ENCODE results near the gene FADS3. TPM values are rescaled to one million over a fixed set of nuclear protein-coding genes. Genes with fewer than 3 reads are reported as not detected.

Gene FADS3
- total and polyA plus RNA-seq, 2 donors (not counting 1 experiment from before 2014, with no cell fraction given), result 225 to 256 TPM

DNA sequence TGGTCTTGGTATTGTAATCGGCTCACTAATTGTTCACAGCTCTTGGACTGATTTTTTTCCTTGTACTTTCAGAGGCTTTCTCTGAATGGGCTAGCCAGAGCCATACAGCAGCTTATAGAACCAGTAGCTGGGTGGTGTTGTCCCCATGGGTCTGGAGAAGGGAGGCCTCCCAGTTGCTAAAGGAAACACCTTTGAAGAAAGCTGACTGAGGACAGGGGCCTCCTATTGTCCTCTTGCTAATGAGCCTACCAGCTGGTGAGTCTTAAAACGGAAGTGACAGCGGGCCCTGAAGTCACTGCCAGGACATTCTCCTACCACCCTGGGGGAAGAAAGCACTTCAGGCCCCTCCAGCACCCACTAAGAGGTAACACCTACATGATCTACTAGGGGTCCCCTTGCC lies 9.9 kb downstream of the FADS3 start:
- peaks cover 29 to 59% of the 10 kb centered on the region in 2 donors for H3K4me1 ChIP-seq (ENCODE audit: control insufficient read depth in 2 of 2, insufficient read depth in 2 of 2, low read length in 2 of 2)
- peak overlapping the region; percentile 63 to 84 for H3K27ac ChIP-seq (ENCODE audit: low read length in 2 of 2)
- intact Hi-C loops (cut with micrococcal nuclease), result loop anchor here (2.0 kb wide), 1 partner anchor 673 kb away; no protein-coding TSS in a partner anchor
- POLR2A ChIA-PET, result interaction anchor here (1.1 to 2.2 kb wide), 3 partner anchors 9 to 89 kb away, joined by 3 to 9 read pairs (median 3); partner anchors contain the start of gene FEN1
- peak; percentile 46 for DNase-seq
- H3K36me3 ChIP-seq (replicated peaks in 1 of 2; ENCODE audit: control extremely low read depth in 1 of 2, control insufficient read depth in 1 of 2, extremely low read depth in 1 of 2, insufficient read depth in 2 of 2, low read length in 1 of 2), result peaks cover 0 to 13% of the 10 kb centered on the region in 2 experiments
- Mint-ChIP-seq H3K4me3 (peak overlapping the region; percentile 78), H3K27me3 (no peaks in the 10 kb centered on the region), H3K4me1 (peaks cover 51% of the 10 kb centered on the region), H3K27ac (peak overlapping the region; percentile 92), H3K9me3 (ENCODE audit: insufficient read depth) (no peaks in the 10 kb centered on the region)
- H3K79me2 ChIP-seq (ENCODE audit: control insufficient read depth, insufficient read depth, low read length), result peaks cover 20% of the 10 kb centered on the region
- H3K9me3 ChIP-seq (ENCODE audit: control extremely low read depth in 1 of 3, control insufficient read depth in 2 of 3, insufficient read depth in 1 of 3, low read length in 2 of 3), result peaks cover 0 to 4% (median 0%) of the 10 kb centered on the region in 3 donors
- ATAC-seq (ENCODE audit: low read depth), result no peak
- CTCF ChIA-PET, result interaction anchor here (0.6 to 17.9 kb wide), 11 partner anchors 9 to 935 kb away, joined by 3 to 307 read pairs (median 13); partner anchors contain the start of genes BEST1 and FADS3
- H3K27me3 ChIP-seq (replicated peaks in 1 of 4; ENCODE audit: control extremely low read depth in 1 of 4, control insufficient read depth in 3 of 4, insufficient read depth in 4 of 4, low read length in 3 of 4), result no peaks in the 10 kb centered on the region
- H3K4me2 ChIP-seq (replicated peaks; ENCODE audit: low read depth, low read length, poor library complexity, severe bottlenecking), result peak overlapping the region; percentile 75
- no peak overlapping the region for H2AFZ ChIP-seq (ENCODE audit: insufficient read depth, low read depth, low read length, poor library complexity, severe bottlenecking)
- WGBS (ENCODE audit: insufficient coverage), result 12% methylated on average over 2 of the region's 3 CpGs
- no peak overlapping the region for H3K4me3 ChIP-seq (ENCODE audit: control extremely low read depth in 1 of 5, extremely low read depth in 1 of 5, insufficient read depth in 1 of 5, low read depth in 2 of 5, low read length in 4 of 5)
- TF ChIP-seq EZH2 (IDR thresholded peaks at IDR 0.05; ENCODE audit: borderline replicate concordance, insufficient read depth, low read depth, low read length, poor library complexity, severe bottlenecking), result no peak
- TF ChIP-seq, protein P1, sequence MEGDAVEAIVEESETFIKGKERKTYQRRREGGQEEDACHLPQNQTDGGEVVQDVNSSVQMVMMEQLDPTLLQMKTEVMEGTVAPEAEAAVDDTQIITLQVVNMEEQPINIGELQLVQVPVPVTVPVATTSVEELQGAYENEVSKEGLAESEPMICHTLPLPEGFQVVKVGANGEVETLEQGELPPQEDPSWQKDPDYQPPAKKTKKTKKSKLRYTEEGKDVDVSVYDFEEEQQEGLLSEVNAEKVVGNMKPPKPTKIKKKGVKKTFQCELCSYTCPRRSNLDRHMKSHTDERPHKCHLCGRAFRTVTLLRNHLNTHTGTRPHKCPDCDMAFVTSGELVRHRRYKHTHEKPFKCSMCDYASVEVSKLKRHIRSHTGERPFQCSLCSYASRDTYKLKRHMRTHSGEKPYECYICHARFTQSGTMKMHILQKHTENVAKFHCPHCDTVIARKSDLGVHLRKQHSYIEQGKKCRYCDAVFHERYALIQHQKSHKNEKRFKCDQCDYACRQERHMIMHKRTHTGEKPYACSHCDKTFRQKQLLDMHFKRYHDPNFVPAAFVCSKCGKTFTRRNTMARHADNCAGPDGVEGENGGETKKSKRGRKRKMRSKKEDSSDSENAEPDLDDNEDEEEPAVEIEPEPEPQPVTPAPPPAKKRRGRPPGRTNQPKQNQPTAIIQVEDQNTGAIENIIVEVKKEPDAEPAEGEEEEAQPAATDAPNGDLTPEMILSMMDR (IDR thresholded peaks at IDR 0.05), result no peak
- peak overlapping the region; percentile 37 for H3K9ac ChIP-seq (ENCODE audit: low read length)
- H4K20me1 ChIP-seq (ENCODE audit: control insufficient read depth, insufficient read depth, low read length, poor library complexity, severe bottlenecking), result peaks cover 10% of the 10 kb centered on the region

- H3K36me3 ChIP-seq (replicated peaks in 1 of 2; ENCODE audit: control extremely low read depth in 1 of 2, control insufficient read depth in 1 of 2, extremely low read depth in 1 of 2, insufficient read depth in 2 of 2, low read length in 1 of 2), result peaks cover 0 to 14% of the 10 kb centered on the region in 2 experiments
- intact Hi-C loops (cut with micrococcal nuclease), result loop anchor here (1.0 to 2.0 kb wide), 3 partner anchors 11 to 674 kb away; partner anchors contain the start of gene FADS3
- 0% methylated on average over 2 of the region's 6 CpGs for WGBS (ENCODE audit: insufficient coverage)
- H3K27ac ChIP-seq (ENCODE audit: low read length in 2 of 2), result peak overlapping the region; percentile 67 to 84
- H3K4me1 ChIP-seq (ENCODE audit: control insufficient read depth in 2 of 2, insufficient read depth in 2 of 2, low read length in 2 of 2), result peaks cover 29 to 57% of the 10 kb centered on the region in 2 donors
- peaks cover under 1% of the 10 kb centered on the region for H4K20me1 ChIP-seq (ENCODE audit: control insufficient read depth, insufficient read depth, low read length, poor library complexity, severe bottlenecking)
- TF ChIP-seq, protein P1 (IDR thresholded peaks at IDR 0.05), result no peak
- no peak for TF ChIP-seq EZH2 (IDR thresholded peaks at IDR 0.05; ENCODE audit: borderline replicate concordance, insufficient read depth, low read depth, low read length, poor library complexity, severe bottlenecking)
- ChIA-PET POLR2A (interaction anchor here (0.7 to 2.2 kb wide), 7 partner anchors 10 to 201 kb away, joined by 3 to 12 read pairs (median 4); no protein-coding TSS in a partner anchor), CTCF (interaction anchor here (0.7 to 17.9 kb wide), 14 partner anchors 10 to 228 kb away, joined by 3 to 307 read pairs (median 10); partner anchors contain the start of genes BEST1 and FADS3)
- peaks cover 0 to 4% (median 0%) of the 10 kb centered on the region in 3 donors for H3K9me3 ChIP-seq (ENCODE audit: control extremely low read depth in 1 of 3, control insufficient read depth in 2 of 3, insufficient read depth in 1 of 3, low read length in 2 of 3)
- H3K4me1 Mint-ChIP-seq, result peaks cover 54% of the 10 kb centered on the region
- DNase-seq, result peak; percentile 80
- peak overlapping the region; percentile 2 to 63 (median 39) for H3K4me3 ChIP-seq (ENCODE audit: control extremely low read depth in 1 of 5, extremely low read depth in 1 of 5, insufficient read depth in 1 of 5, low read depth in 2 of 5, low read length in 4 of 5)
- peaks cover 11% of the 10 kb centered on the region for H3K79me2 ChIP-seq (ENCODE audit: control insufficient read depth, insufficient read depth, low read length)
- H3K4me3 Mint-ChIP-seq, result peak overlapping the region; percentile 95
- no peaks in the 10 kb centered on the region for H3K27me3 Mint-ChIP-seq
- H3K9ac ChIP-seq (ENCODE audit: low read length), result peak overlapping the region; percentile 66
- peak overlapping the region; percentile 58 for H2AFZ ChIP-seq (ENCODE audit: insufficient read depth, low read depth, low read length, poor library complexity, severe bottlenecking)
- peak; percentile 85 for ATAC-seq (ENCODE audit: low read depth)
- peak overlapping the region; percentile 95 for H3K27ac Mint-ChIP-seq
- H3K9me3 Mint-ChIP-seq (ENCODE audit: insufficient read depth), result no peaks in the 10 kb centered on the region
- H3K27me3 ChIP-seq (replicated peaks in 1 of 4; ENCODE audit: control extremely low read depth in 1 of 4, control insufficient read depth in 3 of 4, insufficient read depth in 4 of 4, low read length in 3 of 4), result no peaks in the 10 kb centered on the region
- peak overlapping the region; percentile 75 for H3K4me2 ChIP-seq (replicated peaks; ENCODE audit: low read depth, low read length, poor library complexity, severe bottlenecking)
Measured at GRCh38 chr11:61880454-61880853, 10.9 kb downstream of the FADS3 start.
